PC-3 (cell line): ENCODE results near the gene PTMS. TPM values are rescaled to one million over a fixed set of nuclear protein-coding genes. Genes with fewer than 3 reads are reported as not detected.

Source experiments
- ATAC-seq: fragments of 200-7000 bp; cut with Tn5 transposase; 2 replicates; pipeline ENCODE4 v1.9.1; 2020; ENCODE audit warnings: mild to moderate bottlenecking, moderate library complexity
- BruUV-seq: library from RNA; stranded (reverse); fragments of 400-500 nt; replicated peaks from 2 replicates; lab custom pipeline; 2021; lab: Mats Ljungman, UMichigan
- CTCF ChIA-PET: fragments of 300-600 bp; sonication (Branson Sonifier 250); formaldehyde crosslinking; loops from one replicate; lab custom pipeline; 2022; ENCODE audit warnings: antibody characterized with exemption; lab: Charles Lee
- POLR2A ChIA-PET: fragments of 300-600 bp; sonication (Branson Sonifier 250); formaldehyde crosslinking; loops from one replicate; lab custom pipeline; 2022; ENCODE audit warnings: antibody characterized with exemption; ENCODE audit not compliant: unreplicated experiment; lab: Charles Lee
- DNase-seq: peaks from one replicate; pipeline ENCODE4 v3.0.0-alpha.2; 2015
- H2AFZ ChIP-seq: fragments of 300-600 bp; sonication (generic); 2 replicates; pipeline ENCODE4 v1.6.0; 2016; ENCODE audit warnings: antibody characterized with exemption, low read length
- H3F3A ChIP-seq: fragments of 300-600 bp; sonication (generic); one replicate; pipeline ENCODE4 v1.6.0; 2017; ENCODE audit warnings: antibody characterized with exemption, low read length, control low read depth, mild to moderate bottlenecking; ENCODE audit not compliant: unreplicated experiment
- H3K27ac ChIP-seq: fragments of 300-600 bp; sonication (generic); 2 replicates; pipeline ENCODE4 v1.5.1; 2016; ENCODE audit warnings: mild to moderate bottlenecking, low read length
- H3K27me3 ChIP-seq: fragments of 300-600 bp; sonication (generic); 2 replicates; pipeline ENCODE4 v1.6.1; 2016; ENCODE audit warnings: low read length, mixed read lengths
- H3K36me3 ChIP-seq: fragments of 300-600 bp; sonication (generic); 2 replicates; pipeline ENCODE4 v1.6.1; 2016; ENCODE audit warnings: low read depth, mixed run types, low read length, mixed read lengths
- H3K4me1 ChIP-seq: fragments of 300-600 bp; sonication (generic); 2 replicates; pipeline ENCODE4 v1.5.1; 2016; ENCODE audit warnings: low read length; ENCODE audit not compliant: insufficient read depth
- H3K4me2 ChIP-seq: fragments of 300-600 bp; sonication (generic); 2 replicates; pipeline ENCODE4 v1.6.0; 2016; ENCODE audit warnings: low read length
- H3K4me3 ChIP-seq: fragments of 300-600 bp; sonication (generic); 2 replicates; pipeline ENCODE4 v1.5.1; 2016; ENCODE audit warnings: mild to moderate bottlenecking, low read length, mixed read lengths
- H3K79me2 ChIP-seq: fragments of 300-600 bp; sonication (generic); 2 replicates; pipeline ENCODE4 v1.6.1; 2017; ENCODE audit warnings: low read length, mixed read lengths
- H3K9ac ChIP-seq: fragments of 300-600 bp; sonication (generic); 2 replicates; pipeline ENCODE4 v1.6.0; 2016; ENCODE audit warnings: mild to moderate bottlenecking, low read length
- H3K9me2 ChIP-seq: fragments of 300-600 bp; sonication (generic); replicated peaks from 2 replicates; pipeline ENCODE4 v1.6.1; 2016; ENCODE audit warnings: mixed run types, low read length, mixed read lengths
- H3K9me3 ChIP-seq: fragments of 300-600 bp; sonication (generic); 2 replicates; pipeline ENCODE4 v1.6.1; 2016; ENCODE audit warnings: low read length, mixed read lengths
- H4K20me1 ChIP-seq: fragments of 300-600 bp; sonication (generic); 2 replicates; pipeline ENCODE4 v1.6.1; 2016; ENCODE audit warnings: low read length, mixed read lengths
- CTCF ChIP-seq: fragments of 300-600 bp; sonication (generic); conservative IDR thresholded peaks from 2 replicates; pipeline ENCODE4 v1.5.1; 2017; ENCODE audit warnings: antibody characterized with exemption, low read depth, mild to moderate bottlenecking, low read length
- EZH2 ChIP-seq: fragments of 300-600 bp; sonication (generic); IDR thresholded peaks from one replicate; pipeline ENCODE4 v1.6.1; 2017; ENCODE audit warnings: antibody characterized with exemption, mild to moderate bottlenecking, low read length; ENCODE audit not compliant: unreplicated experiment
- EZH2phosphoT487 ChIP-seq: fragments of 300-600 bp; sonication (generic); IDR thresholded peaks from 2 replicates; pipeline ENCODE4 v1.6.1; 2018; ENCODE audit warnings: mild to moderate bottlenecking, antibody characterized with exemption, low read length, borderline replicate concordance
- intact Hi-C: fragments of 100-400 bp; cut with micrococcal nuclease; formaldehyde crosslinking; loops from 2 replicates; pipeline ENCODE4 v1.9.0; 2023
- total RNA-seq: library from RNA; depleted of rRNA; stranded (reverse); fragments of >200 nt; gene quantifications from 2 replicates; pipeline ENCODE4 v1.2.3, GENCODE V29; 2014

PTMS gene
- total RNA-seq, 1 experiment from 2014 or later: 46.4 TPM

- peak overlapping the region; percentile 89 for H3K27ac ChIP-seq
- ChIA-PET CTCF (interaction anchor here (0.6 to 1.8 kb wide), 6 partner anchors 10 to 56 kb away, joined by 3 to 24 read pairs (median 4); partner anchors contain the start of genes LAG3 and PTMS), POLR2A (interaction anchor here (0.6 to 1.9 kb wide), 3 partner anchors 14 to 63 kb away, joined by 4 to 14 read pairs (median 10); partner anchors contain the start of genes PTMS and ZNF384)
- H3K9me3 ChIP-seq: no peaks in the 10 kb centered on the region
- H3K27me3 ChIP-seq: no peaks in the 10 kb centered on the region
- TF ChIP-seq CTCF (peak; percentile 44), EZH2 (no peak), EZH2phosphoT487 (no peak)
- H2AFZ ChIP-seq: peak overlapping the region; percentile 96
- DNase-seq: peak; percentile 17
- peaks cover 23% of the 10 kb centered on the region for H3K79me2 ChIP-seq
- ATAC-seq: no peak; the same call in 1 of the 2 replicates
- H3K9me2 ChIP-seq: no peaks in the 10 kb centered on the region
- intact Hi-C loops: loop anchor here (2.0 to 5.0 kb wide), 2 partner anchors 14 to 100 kb away; partner anchors contain the start of genes CDCA3, PTMS and USP5
- peak overlapping the region; percentile 99 for H3K4me2 ChIP-seq
- BruUV-seq: TSS peak; percentile 46
- H3K36me3 ChIP-seq: peaks cover 14% of the 10 kb centered on the region; the same call in 1 of the 2 replicates
- peak overlapping the region; percentile 97 for H3K9ac ChIP-seq
- H3F3A ChIP-seq: no peaks in the 10 kb centered on the region
- peak overlapping the region; percentile 91 for H3K4me3 ChIP-seq
- H4K20me1 ChIP-seq: peaks cover 4% of the 10 kb centered on the region; the same call in 1 of the 2 replicates
- peaks cover 12% of the 10 kb centered on the region for H3K4me1 ChIP-seq
Observed at GRCh38 chr12:6752167-6752920, 13.8 kb upstream of the PTMS start.

- peak within 1 kb of the TSS; percentile 96 for H2AFZ ChIP-seq
- H3K79me2 ChIP-seq: peaks cover 23% of the 10 kb centered on the region
- no peaks in the 10 kb centered on the region for H3K9me3 ChIP-seq
- H3K36me3 ChIP-seq: peaks cover 14% of the 10 kb centered on the region; the same call in 1 of the 2 replicates
- peaks cover 12% of the 10 kb centered on the region for H3K4me1 ChIP-seq
- peak within 1 kb of the TSS; percentile 89 for H3K27ac ChIP-seq
- DNase-seq (peak; percentile 95), ATAC-seq (peak; percentile 92)
- peaks cover 4% of the 10 kb centered on the region; the same call in 1 of the 2 replicates for H4K20me1 ChIP-seq
- peak within 1 kb of the TSS; percentile 91 for H3K4me3 ChIP-seq
- H3K4me2 ChIP-seq: peak within 1 kb of the TSS; percentile 99
- ChIA-PET CTCF (interaction anchor here (0.6 to 1.8 kb wide), 4 partner anchors 14 to 50 kb away, joined by 3 to 24 read pairs (median 4); partner anchors contain the start of genes LAG3 and PTMS), POLR2A (interaction anchor here (0.8 to 1.9 kb wide), 4 partner anchors 12 to 64 kb away, joined by 7 to 14 read pairs (median 9); partner anchors contain the start of genes PTMS and ZNF384)
- no peaks in the 10 kb centered on the region for H3F3A ChIP-seq
- TF ChIP-seq CTCF (peak; percentile 88; the same call in 1 of the 2 replicates), EZH2phosphoT487 (no peak)
- H3K9ac ChIP-seq: peak within 1 kb of the TSS; percentile 97
- H3K27me3 ChIP-seq: no peaks in the 10 kb centered on the region
- no peaks in the 10 kb centered on the region for H3K9me2 ChIP-seq
- intact Hi-C loops: loop anchor here (1.0 to 5.0 kb wide), 4 partner anchors 14 to 99 kb away; partner anchors contain the start of genes CDCA3, PTMS and USP5
- TSS peak; percentile 75 for BruUV-seq
Observed at GRCh38 chr12:6752921-6753771, 13.0 kb upstream of the PTMS start, which contains the start of gene MLF2. MLF2 (minus strand) TSS chr12:6753141; CDS start chr12:6752334, 807 bp downstream.
